HFF-Myc (cell line): ENCODE measurements around the gene CALCOCO1.

ENCODE experiments used
- DNase-seq: peaks from one replicate; pipeline ENCODE4 v3.0.0-alpha.2; 2011; ENCODE audit warnings: low read depth; ENCODE audit errors: extremely low read depth
- H3K4me3 ChIP-seq: replicated peaks from 2 replicates; pipeline ENCODE4 v1.5.1; 2011; ENCODE audit warnings: low read depth, mild to moderate bottlenecking, control low read depth, low read length
- TF ChIP-seq, protein P1 (sequence below): IDR thresholded peaks from 2 replicates; pipeline ENCODE4 v1.5.1; 2012; ENCODE audit warnings: mild to moderate bottlenecking, low read depth, low read length, control low read depth; ENCODE audit errors: missing control alignments

CALCOCO1 gene

DNA sequence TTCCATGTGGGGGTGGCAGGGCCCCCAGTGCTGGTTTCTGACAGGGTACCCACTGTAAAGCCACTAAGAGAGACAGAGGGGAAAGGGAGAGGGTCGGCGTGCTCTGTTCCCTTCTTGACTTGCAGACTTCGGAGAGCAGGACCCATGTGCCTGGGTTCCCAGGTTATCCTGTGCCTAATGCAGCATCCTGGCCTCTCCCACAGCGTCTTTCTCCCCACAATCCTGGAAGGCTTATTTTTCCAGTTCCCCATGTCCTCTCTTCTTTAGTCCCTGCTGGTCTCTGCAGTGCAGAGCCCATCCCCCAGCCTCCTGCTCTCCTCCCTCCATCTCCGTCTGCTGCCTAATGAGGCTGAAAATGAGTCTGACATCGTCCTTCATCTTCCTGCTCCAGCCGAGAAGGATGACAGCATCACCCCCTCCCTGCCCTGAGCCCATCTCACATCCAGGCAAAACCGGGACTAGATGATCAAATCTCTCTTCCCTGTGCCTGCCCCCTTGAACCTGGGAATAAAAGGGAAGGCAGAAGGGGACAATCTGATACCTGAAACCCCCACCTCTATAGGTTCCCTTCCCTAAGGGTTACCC, 15.1 kb downstream of the CALCOCO1 start:
- TF ChIP-seq, protein P1, sequence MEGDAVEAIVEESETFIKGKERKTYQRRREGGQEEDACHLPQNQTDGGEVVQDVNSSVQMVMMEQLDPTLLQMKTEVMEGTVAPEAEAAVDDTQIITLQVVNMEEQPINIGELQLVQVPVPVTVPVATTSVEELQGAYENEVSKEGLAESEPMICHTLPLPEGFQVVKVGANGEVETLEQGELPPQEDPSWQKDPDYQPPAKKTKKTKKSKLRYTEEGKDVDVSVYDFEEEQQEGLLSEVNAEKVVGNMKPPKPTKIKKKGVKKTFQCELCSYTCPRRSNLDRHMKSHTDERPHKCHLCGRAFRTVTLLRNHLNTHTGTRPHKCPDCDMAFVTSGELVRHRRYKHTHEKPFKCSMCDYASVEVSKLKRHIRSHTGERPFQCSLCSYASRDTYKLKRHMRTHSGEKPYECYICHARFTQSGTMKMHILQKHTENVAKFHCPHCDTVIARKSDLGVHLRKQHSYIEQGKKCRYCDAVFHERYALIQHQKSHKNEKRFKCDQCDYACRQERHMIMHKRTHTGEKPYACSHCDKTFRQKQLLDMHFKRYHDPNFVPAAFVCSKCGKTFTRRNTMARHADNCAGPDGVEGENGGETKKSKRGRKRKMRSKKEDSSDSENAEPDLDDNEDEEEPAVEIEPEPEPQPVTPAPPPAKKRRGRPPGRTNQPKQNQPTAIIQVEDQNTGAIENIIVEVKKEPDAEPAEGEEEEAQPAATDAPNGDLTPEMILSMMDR: no peak
- no peak overlapping the region for H3K4me3 ChIP-seq
- DNase-seq: no peak

GRCh38 chr12:53710091-53710490, 17.2 kb downstream of the CALCOCO1 start:
- no peak for DNase-seq
- TF ChIP-seq, protein P1: no peak
- no peak overlapping the region for H3K4me3 ChIP-seq

DNA sequence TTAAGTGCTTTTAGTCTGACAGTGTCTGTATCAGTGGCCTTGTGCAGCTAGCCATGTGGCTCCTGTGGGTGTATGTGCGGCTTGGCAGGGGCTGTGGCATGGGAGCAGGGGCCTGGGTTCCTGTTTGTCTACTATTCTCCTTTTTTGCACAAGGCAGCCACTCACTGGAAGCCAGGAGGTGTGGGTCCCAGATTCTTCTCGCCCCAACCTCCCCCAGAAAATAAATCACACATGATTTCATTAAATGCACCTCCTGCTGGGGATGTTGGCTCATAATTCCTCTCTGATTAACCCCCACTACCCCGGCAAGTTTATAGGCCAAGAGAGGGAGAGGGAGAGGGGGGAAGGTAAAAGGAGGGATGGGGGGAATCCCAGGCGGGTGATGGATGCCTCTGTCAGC, 17.6 kb downstream of the CALCOCO1 start:
- TF ChIP-seq, protein P1: no peak
- DNase-seq: no peak
- H3K4me3 ChIP-seq: no peak overlapping the region

- no peak for DNase-seq
- TF ChIP-seq, protein P1: no peak
- H3K4me3 ChIP-seq: no peak overlapping the region
Observed at GRCh38 chr12:53706080-53706479, 21.2 kb downstream of the CALCOCO1 start.

DNA sequence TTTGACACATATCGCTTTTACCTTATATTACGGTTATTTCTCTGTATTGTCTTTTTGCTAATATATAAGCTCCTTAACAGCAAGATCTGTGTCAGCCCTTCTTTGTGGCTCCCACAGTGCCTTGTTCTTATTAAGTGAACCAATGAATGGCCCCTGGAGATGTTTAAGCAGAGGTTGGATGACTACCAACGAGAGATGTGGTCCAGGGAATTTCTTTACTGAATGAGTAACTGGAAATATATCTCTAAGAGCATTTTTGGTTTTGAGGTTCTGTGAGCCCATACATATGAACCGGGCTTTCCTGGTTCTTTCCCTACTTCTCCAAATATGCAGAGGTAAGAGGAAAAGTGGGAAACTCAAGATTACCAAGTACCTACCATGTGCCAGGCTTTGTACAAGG, 23.5 kb downstream of the CALCOCO1 start:
- no peak overlapping the region for H3K4me3 ChIP-seq
- TF ChIP-seq, protein P1: no peak
- no peak for DNase-seq

- no peak overlapping the region for H3K4me3 ChIP-seq
- TF ChIP-seq, protein P1: peak; percentile 96
- peak; percentile 27 for DNase-seq
Observed at GRCh38 chr12:53701518-53702264, 25.6 kb downstream of the CALCOCO1 start.
